Ishikawa (cell line): Measurements from ENCODE around the gene NDRG2.
A peak's percentile ranks its signal among the peaks of the same experiment; 100 is the strongest.

ENCODE experiments used
- CEBPB ChIP-seq: IDR thresholded peaks from 2 replicates; pipeline ENCODE4 v1.6.1; 2012
- CREB1 ChIP-seq: IDR thresholded peaks from 2 replicates; pipeline ENCODE4 v1.6.1; 2012; ENCODE audit warnings: low read depth
- EGR1 ChIP-seq: IDR thresholded peaks from 2 replicates; pipeline ENCODE4 v1.6.1; 2012
- EP300 ChIP-seq: IDR thresholded peaks from 2 replicates; pipeline ENCODE4 v1.6.1; 2012; ENCODE audit warnings: borderline replicate concordance
- FOXM1 ChIP-seq: IDR thresholded peaks from 2 replicates; pipeline ENCODE4 v1.6.1; 2012; ENCODE audit warnings: low read depth, borderline replicate concordance
- NFIC ChIP-seq: IDR thresholded peaks from 2 replicates; pipeline ENCODE4 v1.6.1; 2012
- RAD21 ChIP-seq: IDR thresholded peaks from 2 replicates; pipeline ENCODE4 v1.6.1; 2012; ENCODE audit warnings: low read depth
- TAF1 ChIP-seq: IDR thresholded peaks from 2 replicates; pipeline ENCODE4 v1.6.1; 2012; ENCODE audit warnings: low read depth, mild to moderate bottlenecking
- TCF12 ChIP-seq: IDR thresholded peaks from 2 replicates; pipeline ENCODE4 v1.6.1; 2012; ENCODE audit warnings: low read depth
- TEAD4 ChIP-seq: IDR thresholded peaks from 2 replicates; pipeline ENCODE4 v1.6.1; 2012
- YY1 ChIP-seq: IDR thresholded peaks from 2 replicates; pipeline ENCODE4 v1.6.1; 2012; ENCODE audit warnings: low read depth
- ZBTB7A ChIP-seq: IDR thresholded peaks from 2 replicates; pipeline ENCODE4 v1.6.1; 2012; ENCODE audit warnings: low read depth
- TF ChIP-seq, protein P1 (sequence below): IDR thresholded peaks from 2 replicates; pipeline ENCODE4 v1.6.1; 2012
- TF ChIP-seq, protein P2 (sequence below): IDR thresholded peaks from 2 replicates; pipeline ENCODE4 v1.6.1; 2012
- TF ChIP-seq, protein P3 (sequence below): IDR thresholded peaks from 2 replicates; pipeline ENCODE4 v1.6.1; 2012; ENCODE audit warnings: low read depth, mild to moderate bottlenecking

Gene NDRG2

GRCh38 chr14:21015312-21015711 is 9.5 kb downstream of the NDRG2 start:
- TF ChIP-seq ZBTB7A (no peak), TEAD4 (no peak), TCF12 (no peak), EGR1 (no peak), NFIC (no peak), RAD21 (no peak), FOXM1 (no peak), YY1 (no peak), EP300 (no peak), CEBPB (no peak), CREB1 (no peak)
- TF ChIP-seq, protein P1, sequence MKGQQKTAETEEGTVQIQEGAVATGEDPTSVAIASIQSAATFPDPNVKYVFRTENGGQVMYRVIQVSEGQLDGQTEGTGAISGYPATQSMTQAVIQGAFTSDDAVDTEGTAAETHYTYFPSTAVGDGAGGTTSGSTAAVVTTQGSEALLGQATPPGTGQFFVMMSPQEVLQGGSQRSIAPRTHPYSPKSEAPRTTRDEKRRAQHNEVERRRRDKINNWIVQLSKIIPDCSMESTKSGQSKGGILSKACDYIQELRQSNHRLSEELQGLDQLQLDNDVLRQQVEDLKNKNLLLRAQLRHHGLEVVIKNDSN = no peak
- TF ChIP-seq, protein P2, sequence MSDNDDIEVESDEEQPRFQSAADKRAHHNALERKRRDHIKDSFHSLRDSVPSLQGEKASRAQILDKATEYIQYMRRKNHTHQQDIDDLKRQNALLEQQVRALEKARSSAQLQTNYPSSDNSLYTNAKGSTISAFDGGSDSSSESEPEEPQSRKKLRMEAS = no peak

- TF ChIP-seq ZBTB7A (no peak), CEBPB (no peak), RAD21 (peak; percentile 98), TEAD4 (peak; percentile 60), EGR1 (no peak)
Observed at GRCh38 chr14:21014761-21015190, 10.1 kb downstream of the NDRG2 start.

DNA sequence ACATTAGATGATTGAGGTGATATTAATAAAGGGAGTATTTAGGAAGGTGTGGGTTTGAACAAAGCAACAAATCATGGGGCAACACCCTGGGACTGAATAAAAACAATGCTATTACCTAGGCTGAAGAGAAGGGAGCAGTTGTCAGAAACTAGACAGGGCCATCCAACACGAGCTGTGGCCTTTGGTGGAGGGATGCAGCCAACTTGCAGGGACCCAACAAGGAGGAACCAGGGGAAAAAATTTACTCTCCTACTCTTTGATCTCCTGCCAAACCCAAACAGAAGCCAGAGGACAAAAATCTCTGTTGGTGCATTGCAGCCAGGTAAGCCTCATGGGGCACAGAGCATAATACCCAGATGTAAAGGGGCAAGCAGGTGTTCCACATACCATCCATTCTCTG is 13.7 kb downstream of the NDRG2 start:
- TF ChIP-seq YY1 = no peak
- no peak for TF ChIP-seq TAF1
- no peak for TF ChIP-seq CEBPB

GRCh38 chr14:21003788-21004346 is 21.0 kb downstream of the NDRG2 start:
- TF ChIP-seq TAF1 (no peak), TEAD4 (no peak), TCF12 (no peak), RAD21 (no peak)
- TF ChIP-seq, protein P1 = no peak

DNA sequence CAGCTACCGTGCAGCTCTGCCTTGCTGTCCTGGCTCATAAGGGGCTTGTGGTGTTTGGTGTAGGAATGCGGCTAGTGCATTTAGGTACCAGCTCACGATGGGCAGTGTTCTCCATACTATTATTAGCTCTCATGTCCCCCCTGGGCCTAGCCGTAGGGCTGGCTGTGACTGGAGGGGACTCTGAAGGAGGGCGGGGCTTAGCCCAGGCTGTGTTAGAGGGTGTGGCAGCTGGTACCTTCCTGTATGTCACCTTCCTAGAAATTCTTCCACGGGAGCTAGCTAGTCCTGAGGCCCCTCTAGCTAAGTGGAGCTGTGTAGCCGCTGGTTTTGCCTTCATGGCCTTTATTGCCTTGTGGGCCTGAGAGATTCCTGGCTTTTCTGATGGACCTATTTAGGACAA is 23.6 kb downstream of the NDRG2 start:
- no peak for TF ChIP-seq YY1

DNA sequence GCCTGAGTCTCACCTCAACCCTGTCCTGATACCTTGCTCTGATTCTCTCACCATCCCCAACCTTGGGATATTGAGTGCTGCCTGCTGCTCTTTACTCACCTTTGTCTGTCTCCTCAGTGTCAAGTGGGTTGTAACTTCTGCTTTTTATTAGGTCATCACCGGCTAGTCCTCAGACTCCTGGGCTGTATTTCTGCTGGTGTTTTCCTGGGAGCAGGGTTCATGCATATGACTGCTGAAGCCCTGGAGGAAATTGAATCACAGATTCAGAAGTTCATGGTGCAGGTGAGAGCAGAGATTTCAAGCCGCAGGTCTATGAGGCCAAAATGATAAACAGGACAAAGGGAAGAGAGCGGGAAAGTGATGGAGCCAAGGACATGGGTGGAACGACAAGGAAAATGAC is 25.3 kb downstream of the NDRG2 start:
- TF ChIP-seq, protein P1 = no peak
- TF ChIP-seq TAF1 (no peak), EGR1 (no peak), TEAD4 (no peak), CREB1 (no peak), NFIC (no peak), ZBTB7A (no peak), FOXM1 (no peak), EP300 (no peak), TCF12 (no peak)
- TF ChIP-seq, protein P3, sequence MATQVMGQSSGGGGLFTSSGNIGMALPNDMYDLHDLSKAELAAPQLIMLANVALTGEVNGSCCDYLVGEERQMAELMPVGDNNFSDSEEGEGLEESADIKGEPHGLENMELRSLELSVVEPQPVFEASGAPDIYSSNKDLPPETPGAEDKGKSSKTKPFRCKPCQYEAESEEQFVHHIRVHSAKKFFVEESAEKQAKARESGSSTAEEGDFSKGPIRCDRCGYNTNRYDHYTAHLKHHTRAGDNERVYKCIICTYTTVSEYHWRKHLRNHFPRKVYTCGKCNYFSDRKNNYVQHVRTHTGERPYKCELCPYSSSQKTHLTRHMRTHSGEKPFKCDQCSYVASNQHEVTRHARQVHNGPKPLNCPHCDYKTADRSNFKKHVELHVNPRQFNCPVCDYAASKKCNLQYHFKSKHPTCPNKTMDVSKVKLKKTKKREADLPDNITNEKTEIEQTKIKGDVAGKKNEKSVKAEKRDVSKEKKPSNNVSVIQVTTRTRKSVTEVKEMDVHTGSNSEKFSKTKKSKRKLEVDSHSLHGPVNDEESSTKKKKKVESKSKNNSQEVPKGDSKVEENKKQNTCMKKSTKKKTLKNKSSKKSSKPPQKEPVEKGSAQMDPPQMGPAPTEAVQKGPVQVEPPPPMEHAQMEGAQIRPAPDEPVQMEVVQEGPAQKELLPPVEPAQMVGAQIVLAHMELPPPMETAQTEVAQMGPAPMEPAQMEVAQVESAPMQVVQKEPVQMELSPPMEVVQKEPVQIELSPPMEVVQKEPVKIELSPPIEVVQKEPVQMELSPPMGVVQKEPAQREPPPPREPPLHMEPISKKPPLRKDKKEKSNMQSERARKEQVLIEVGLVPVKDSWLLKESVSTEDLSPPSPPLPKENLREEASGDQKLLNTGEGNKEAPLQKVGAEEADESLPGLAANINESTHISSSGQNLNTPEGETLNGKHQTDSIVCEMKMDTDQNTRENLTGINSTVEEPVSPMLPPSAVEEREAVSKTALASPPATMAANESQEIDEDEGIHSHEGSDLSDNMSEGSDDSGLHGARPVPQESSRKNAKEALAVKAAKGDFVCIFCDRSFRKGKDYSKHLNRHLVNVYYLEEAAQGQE = no peak

DNA sequence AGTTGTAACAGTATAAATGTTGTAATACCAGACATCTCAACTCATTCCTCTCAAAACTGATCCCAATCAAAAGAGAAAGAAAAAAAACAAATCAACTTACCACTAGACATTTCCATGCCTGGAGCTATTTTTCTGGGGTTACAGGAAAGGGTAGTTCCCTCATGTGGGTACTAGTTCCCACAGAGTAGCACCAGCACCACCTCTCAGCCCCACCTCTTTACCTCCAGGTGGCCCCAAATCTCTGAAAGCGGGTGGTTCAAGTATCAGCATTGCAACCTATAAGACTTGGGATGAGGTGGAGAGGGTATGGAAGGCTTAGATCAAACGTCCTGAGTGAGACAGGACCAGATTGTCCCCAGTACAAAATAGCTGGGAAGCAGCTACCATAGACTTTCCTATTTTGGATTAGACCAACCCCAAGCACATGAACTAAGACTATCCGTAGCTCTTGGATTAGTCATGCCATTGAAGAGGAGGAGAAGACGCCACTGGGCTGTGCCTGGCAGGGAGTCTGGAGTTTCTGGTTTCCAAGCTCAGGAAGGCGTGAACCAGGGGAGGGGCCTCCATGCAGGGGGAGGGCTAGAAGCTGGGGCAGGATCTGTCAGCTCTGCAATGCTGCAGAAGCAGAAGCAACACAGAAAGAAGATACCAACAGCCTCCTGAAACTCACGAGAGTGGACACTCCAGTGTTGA is 26.0 kb downstream of the NDRG2 start, which contains the start of gene SLC39A2:
TSS of gene SLC39A2 (plus strand) at position 620 of the 693 bp plus-strand sequence. CDS start 154 bp downstream, outside the sequence.
- TF ChIP-seq EP300 (0 out of 2 replicates have a peak, but pooled peaks have one; percentile 28), CEBPB (no peak), ZBTB7A (no peak), TCF12 (0 out of 2 replicates have a peak, but pooled peaks have one; percentile 35)
- TF ChIP-seq, protein P1 = no peak

DNA sequence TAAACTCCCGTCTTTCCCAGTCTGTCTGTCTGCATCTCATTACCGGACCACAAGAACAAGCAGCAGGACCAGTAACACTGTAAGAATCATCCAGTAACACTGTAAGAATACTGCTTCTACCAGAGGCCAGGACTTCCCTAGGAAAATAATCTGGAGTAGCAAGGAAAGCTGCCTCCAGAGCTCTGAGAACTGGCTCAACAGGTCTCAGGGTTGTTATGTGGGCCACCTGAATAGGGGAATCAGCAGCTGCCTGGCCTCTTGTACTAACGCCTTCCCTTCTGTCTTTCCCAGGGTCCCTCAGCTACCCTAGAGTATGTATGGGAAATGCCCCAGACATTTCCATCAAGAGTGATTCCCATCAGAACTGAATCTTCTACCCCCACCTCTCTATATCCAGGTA is 26.7 kb downstream of the NDRG2 start:
- TF ChIP-seq ZBTB7A (no peak), YY1 (no peak), TCF12 (no peak), CREB1 (no peak), NFIC (no peak)
- TF ChIP-seq, protein P1 = no peak
- TF ChIP-seq, protein P2 = no peak
- TF ChIP-seq, protein P3 = no peak
